OCI-M2 (cell line): ENCODE results near the gene IGFN1.

ENCODE experiments used
- DNase-seq: peaks from one replicate; lab custom pipeline; 2025; ENCODE audit not compliant: unreplicated experiment; lab: John Stamatoyannopoulos, UW

The IGFN1 gene

DNA sequence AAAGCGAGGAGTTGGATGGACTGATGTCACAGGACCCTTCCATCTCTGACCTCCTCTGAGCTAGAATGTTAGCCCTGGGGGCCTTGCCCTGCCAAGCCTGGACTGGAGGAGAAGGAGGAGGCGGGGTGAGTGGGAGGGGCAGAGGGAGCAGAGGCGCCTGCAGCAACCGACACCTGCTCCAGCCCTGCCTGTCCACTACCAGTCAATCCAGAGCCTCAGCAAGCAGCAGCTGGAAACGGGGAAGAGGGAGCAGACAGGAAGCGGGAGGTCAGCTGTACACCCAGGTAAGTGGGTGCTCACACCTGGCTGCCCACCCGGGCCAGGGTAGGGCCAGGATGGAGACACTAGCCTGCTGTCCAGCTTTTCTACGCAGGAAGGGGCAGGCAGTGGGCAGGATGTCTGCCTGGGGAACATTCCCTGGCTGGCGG lies at the start of gene IGFN1:
Gene IGFN1 (plus strand): TSS at position 201 of the 428 bp plus-strand sequence. CDS start 2,470 bp downstream, outside the sequence.
- DNase-seq, result no peak

- DNase-seq, result no peak
These were observed 49.7 kb upstream of the IGFN1 start for GRCh38 chr1:201140941-201141260.

- no peak for DNase-seq
These were observed 49.2 kb upstream of the IGFN1 start for GRCh38 chr1:201141418-201141817.

DNA sequence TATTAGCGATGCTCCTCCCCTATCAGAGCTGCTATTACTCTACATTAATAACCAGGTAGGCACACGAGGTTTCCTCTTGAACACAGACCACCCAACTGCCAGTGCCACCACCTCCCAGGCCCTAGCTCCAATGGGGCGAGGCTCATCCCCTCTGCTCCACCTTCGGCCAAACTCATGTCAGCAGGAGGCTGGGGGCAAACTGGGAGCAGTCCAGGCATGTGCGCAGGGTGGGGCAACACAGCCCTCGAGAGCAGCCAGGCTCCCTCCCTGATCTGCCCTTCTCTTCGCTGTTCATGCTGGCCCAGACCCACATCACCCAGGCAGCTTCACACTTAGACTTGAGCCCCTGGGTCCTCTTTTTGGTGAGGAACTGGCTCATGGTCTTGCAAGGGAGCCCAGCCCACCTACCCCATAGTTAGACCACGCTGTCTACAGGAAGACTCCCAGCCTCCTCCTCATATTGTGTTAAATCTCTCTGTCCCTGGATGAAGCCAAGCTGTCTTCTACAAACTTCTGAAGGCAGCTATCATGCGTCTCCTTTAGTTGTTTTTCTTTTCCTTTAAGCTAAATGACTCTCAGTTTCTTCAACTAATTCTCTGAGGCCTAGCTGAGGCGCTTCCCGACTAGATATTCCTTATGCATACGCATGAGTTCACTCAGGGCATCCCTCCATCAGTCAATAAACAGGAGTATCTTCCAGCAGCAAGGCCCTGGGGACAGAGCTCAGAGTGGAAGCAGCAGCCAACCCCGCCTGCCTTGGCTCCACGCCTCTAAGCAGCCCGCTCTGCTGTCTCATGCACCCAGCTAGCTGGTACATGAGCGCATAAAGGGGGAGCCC lies 48.4 kb upstream of the IGFN1 start:
- DNase-seq, result no peak

- no peak for DNase-seq
These were observed 47.5 kb upstream of the IGFN1 start for GRCh38 chr1:201142849-201143725.

GRCh38 chr1:201143726-201144635 lies 46.6 kb upstream of the IGFN1 start:
- DNase-seq, result no peak

DNA sequence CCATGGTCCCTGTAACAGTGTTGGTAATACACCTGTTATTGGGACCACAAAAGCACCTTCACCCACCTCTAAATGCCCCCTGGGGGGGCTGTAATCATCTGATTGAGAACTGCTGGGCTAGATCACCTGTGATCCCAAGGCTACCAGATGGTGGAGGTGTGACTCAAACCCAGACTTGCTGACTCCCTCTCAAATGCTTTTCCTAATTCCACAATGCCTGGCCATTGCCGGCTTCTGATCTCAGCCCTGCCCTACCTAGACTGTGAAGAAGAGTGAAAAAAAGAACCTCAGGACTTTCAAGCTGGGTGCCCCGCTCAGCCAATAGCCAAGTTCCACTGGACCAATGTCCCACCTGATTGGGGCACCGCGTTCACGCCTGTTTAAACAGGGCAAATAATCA lies 45.9 kb upstream of the IGFN1 start:
- no peak for DNase-seq

DNA sequence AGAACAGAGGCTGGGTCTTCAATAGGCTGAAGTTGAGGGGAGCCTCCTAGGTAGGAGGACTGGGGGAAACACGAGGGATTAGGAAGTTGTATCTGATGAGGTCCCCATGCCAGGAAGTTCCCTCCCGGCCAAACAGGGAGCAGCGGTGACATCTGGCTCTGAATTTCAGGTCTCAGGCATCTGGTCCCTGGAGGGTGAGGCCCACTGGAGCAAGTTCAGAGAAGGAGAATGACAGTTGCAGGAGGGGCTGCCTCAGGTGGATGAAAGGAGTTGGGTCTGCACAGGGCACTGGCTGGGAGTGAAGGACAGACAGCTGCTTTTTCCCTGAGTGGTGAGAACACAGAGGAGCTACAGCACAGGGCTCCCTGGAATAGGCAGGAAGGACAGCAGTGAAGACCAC lies 45.5 kb upstream of the IGFN1 start:
- no peak for DNase-seq

DNA sequence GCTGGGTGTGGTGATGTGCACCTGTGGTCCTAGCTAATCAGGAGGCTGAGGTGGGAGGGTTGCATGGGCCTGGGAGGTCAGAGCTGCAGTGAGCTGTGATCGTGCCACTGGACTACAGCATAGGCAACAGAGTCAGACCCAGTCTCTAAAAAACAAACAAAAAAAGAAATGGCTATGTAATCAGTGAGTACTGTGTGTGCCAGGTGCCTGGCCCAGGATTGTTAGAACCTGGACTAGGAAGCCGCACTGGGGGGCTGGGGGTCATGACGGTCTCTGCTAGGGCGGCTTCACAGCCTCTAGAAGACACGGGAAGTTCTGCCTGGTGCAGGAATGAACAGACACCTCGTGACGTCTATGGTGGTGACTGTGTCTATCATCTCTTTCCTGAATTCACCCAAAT lies 44.8 kb upstream of the IGFN1 start:
- no peak for DNase-seq

DNA sequence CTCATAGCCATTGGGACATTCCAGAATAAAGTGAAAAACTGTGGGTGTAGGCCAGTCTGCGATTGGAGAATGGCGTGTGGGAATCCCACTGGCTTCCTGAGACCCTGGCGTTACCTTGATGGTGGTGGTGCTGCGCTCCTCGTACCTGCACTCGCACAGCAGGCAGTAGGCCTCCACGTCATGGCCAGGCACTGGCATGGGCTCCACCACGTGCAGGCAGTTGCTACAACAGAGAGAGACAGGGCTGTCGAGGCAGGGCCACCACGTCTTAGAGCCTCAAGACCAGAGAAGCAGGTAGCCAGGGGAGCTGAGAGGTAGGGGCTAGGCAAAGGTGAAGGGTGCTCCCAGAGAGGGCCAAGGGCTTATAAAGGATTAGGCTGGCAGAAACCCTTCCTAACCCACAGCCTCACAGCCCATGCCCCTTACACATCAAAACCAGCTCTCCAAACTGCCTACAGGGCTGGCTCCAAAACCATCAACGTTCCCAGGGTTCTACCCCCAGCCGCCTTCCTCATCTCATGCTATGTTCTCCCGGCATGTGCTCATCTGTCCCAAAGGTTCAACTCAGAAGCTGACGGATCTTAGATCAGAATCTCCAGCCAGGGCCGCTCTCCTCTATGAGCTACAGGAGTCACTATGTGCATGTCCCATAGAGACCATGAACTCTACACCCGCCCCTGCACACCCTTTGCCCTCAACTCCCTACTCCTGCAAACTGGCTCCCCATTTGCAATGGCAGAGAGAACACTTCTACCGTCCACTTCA lies 43.8 kb upstream of the IGFN1 start:
- no peak for DNase-seq

DNA sequence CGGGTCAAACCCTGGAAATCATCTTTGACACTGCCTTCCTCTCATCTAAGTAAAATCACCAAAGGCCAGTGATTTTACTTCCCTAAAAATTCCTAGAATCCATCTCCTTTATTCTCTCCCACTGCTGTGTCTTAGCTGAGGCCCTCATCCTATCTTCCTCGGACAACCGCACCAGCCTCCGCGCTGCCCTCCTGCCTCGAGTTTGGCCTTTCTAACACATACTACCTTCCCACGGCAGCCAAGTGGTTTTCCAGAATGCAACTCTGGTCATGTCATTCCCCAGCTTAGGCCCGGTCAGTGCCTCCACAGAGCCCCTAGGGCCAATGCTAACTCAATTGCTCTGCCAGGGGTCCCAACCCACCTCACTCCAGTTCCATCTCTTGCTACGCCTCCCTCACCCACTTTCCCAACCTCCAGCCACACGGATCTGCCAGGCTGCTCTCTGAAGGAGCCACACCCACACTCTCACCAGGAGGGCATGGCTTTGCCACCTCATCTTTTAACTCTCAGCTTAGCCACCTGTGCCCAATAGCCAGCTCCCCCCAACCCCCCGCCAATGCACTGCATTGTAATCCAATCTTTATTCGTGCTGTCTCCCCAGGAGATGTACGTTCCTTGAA lies 43.1 kb upstream of the IGFN1 start:
- DNase-seq, result no peak

- DNase-seq, result no peak
These were observed 41.2 kb upstream of the IGFN1 start for GRCh38 chr1:201149400-201149799.

DNA sequence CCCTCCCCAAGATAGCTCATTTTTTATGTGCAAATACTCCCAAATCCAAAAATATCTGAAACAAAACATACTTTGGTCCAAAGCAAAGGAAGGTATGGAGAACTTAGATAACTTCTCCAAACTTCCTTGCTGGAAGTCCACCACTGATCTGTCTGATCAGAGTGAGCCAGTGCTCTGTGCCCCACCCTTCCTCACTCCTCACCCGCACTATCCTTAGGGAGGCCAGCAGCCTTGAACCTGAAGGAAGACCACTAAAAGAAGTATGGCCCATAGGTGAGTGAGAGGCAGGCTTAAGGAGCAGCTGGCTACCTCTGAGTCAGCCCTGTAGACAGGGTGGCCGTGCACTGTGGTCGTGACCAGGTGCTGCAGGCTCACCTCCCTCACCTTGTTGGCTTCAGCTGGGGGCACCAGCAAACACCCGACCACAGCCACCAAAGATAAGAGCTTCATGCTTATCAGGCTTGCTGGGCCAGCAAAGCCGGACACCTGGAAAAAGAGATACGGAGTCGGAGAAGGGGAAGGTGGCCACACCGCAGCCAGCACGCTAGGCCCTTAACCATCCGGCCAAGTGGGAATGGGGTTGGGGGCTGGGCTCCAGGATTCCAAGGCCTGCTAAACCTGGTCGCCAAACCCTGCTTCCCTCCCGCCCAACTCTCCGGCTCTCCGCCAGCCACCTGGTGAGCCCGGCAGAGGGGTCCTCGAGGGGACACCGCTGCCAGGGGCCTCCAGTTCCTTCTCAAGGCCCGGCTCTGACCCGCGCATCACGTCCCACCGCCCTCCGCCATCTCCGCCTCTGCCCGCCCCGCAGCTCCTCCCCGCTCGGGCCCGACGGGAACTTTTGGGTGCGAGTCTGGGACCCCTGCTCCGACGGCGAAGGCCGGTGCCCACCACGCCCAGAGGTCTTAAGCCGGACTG lies 36.9 kb upstream of the IGFN1 start:
- no peak for DNase-seq

GRCh38 chr1:201154389-201155165 lies 36.0 kb upstream of the IGFN1 start, which contains the start of gene TMEM9:
Gene TMEM9 (minus strand): TSS chr1:201154474. CDS start chr1:201153923, 551 bp downstream.
- DNase-seq, result peak; percentile 60

- no peak for DNase-seq
These were observed 35.3 kb upstream of the IGFN1 start for GRCh38 chr1:201155354-201155753.

GRCh38 chr1:201156346-201156745 lies 34.3 kb upstream of the IGFN1 start:
- no peak for DNase-seq

DNA sequence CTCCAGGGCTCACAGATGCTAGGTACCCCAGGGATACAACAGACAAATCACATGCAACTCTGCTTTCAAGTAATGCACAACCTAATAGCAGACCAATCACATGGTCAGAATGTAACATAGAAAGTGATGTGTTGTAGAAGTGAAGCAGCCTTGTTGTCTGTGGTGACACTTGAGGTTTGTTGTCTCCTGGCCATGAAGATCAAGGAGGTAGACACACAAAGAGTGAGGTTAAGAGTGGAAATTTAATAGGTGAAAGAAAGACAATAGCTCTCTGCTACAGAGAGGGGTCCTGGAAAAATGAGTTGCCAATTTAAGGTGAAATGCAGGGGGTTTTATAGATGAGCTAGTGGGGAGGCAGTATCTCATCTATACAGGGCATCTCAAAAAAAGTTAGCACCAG lies 33.8 kb upstream of the IGFN1 start:
- DNase-seq, result no peak

DNA sequence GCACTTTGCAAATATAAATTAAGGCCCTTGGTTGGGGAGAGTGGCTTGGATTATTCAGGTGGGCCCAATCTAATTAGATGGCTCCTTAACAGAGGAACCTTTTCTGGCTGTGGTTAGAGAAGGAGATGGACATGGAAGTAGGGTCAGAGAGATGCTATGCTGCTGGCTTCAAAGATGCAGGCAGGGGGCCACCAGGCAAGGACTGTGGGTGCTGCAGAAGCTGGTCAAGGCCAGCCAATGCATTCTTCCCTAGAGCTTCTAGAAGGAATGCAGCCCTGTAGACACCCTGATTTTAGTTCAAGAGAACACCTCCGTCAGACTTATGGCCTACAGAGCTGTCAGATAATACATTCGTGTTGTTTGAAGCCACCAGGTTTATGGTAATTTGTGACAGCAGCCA lies 32.7 kb upstream of the IGFN1 start:
- no peak for DNase-seq
